ENCODE measurements around the gene ZNF653. TPM values are rescaled to one million over a fixed set of nuclear protein-coding genes. Genes with fewer than 3 reads are reported as not detected.

The ZNF653 gene
- total and polyA plus RNA-seq, 9 of the 15 experiments (the other 6 are each of a cell fraction or from before 2014, with no cell fraction given), result 1.6 to 8.0 (median 4.2) TPM; not detected in 2

DNA sequence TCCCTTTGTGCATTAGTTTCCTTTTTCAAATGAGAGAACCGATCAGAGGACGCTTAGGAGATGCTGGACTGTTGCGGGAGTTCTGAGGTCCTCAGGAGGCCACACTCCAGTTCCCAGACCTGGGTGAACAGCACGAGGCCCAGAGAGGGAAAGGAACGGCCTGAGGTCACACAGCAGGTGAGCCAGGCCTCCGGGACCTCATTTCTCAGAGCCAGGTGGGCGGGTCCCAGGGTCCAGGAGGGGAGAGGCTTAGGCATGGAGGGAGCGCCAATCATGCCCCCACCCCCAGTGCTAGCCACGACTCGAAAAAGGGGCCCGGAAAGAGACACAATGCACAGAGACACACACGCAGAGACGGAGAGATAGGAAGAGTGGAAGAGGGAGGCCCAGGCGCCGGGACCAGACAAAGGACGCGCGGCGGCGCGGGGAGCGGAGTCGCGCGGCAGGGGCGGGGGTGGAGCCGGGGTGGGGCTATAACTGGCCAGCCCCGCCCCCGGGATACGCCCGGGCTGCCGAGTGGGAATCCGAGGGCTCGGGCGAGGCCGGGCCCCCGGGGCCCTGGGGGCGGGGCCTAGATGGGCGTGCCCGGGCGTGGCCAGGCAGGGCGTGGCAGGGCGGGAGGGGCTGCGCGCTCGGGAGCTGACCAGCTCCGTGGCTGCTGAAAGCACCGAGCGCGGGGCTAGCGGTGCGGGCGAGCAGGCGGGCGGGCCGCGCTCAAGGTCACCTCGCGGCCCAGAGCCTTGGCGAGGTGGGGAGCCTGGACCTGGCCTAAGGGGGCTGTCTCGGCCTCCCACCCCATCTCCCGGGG is 26.3 kb downstream of the ZNF653 start (continued):
- TF ChIP-seq, protein P1, sequence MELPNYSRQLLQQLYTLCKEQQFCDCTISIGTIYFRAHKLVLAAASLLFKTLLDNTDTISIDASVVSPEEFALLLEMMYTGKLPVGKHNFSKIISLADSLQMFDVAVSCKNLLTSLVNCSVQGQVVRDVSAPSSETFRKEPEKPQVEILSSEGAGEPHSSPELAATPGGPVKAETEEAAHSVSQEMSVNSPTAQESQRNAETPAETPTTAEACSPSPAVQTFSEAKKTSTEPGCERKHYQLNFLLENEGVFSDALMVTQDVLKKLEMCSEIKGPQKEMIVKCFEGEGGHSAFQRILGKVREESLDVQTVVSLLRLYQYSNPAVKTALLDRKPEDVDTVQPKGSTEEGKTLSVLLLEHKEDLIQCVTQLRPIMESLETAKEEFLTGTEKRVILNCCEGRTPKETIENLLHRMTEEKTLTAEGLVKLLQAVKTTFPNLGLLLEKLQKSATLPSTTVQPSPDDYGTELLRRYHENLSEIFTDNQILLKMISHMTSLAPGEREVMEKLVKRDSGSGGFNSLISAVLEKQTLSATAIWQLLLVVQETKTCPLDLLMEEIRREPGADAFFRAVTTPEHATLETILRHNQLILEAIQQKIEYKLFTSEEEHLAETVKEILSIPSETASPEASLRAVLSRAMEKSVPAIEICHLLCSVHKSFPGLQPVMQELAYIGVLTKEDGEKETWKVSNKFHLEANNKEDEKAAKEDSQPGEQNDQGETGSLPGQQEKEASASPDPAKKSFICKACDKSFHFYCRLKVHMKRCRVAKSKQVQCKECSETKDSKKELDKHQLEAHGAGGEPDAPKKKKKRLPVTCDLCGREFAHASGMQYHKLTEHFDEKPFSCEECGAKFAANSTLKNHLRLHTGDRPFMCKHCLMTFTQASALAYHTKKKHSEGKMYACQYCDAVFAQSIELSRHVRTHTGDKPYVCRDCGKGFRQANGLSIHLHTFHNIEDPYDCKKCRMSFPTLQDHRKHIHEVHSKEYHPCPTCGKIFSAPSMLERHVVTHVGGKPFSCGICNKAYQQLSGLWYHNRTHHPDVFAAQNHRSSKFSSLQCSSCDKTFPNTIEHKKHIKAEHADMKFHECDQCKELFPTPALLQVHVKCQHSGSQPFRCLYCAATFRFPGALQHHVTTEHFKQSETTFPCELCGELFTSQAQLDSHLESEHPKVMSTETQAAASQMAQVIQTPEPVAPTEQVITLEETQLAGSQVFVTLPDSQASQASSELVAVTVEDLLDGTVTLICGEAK (IDR thresholded peaks at IDR 0.05), result no peak
- TF ChIP-seq, protein P1 (CRISPR knock-in tag; IDR thresholded peaks at IDR 0.05), result 0 out of 2 replicates have a peak, but pooled peaks have one; percentile 21
- TF ChIP-seq JUN (IDR thresholded peaks at IDR 0.05; ENCODE audit: borderline replicate concordance, low read depth, low read length) (peak; percentile 49; the same call in 1 of the 2 replicates), JUN (CRISPR knock-in tag; IDR thresholded peaks at IDR 0.05; ENCODE audit: borderline replicate concordance) (no peak), ZNF232 (CRISPR knock-in tag; IDR thresholded peaks at IDR 0.05) (0 out of 2 replicates have a peak, but pooled peaks have one; percentile 58), HMGXB4 (CRISPR knock-in tag; IDR thresholded peaks at IDR 0.05) (peak; percentile 80; the same call in 1 of the 2 replicates), NKRF (IDR thresholded peaks at IDR 0.05; ENCODE audit: borderline replicate concordance) (no peak), STAT5B (CRISPR knock-in tag; IDR thresholded peaks at IDR 0.05) (no peak), ARID3A (IDR thresholded peaks at IDR 0.05; ENCODE audit: borderline replicate concordance, low read depth, low read length) (no peak), MTA2 (IDR thresholded peaks at IDR 0.05; ENCODE audit: low read depth) (no peak), SAP30 (IDR thresholded peaks at IDR 0.05; ENCODE audit: borderline replicate concordance, insufficient read depth, low read depth, low read length, poor library complexity, severe bottlenecking) (peak; percentile 69)

All from K562 (cell line).